HEK293T (cell line): ENCODE data around the gene NRXN2.

ENCODE experiments used
- FOXM1 ChIP-seq: fragments of 450-650 bp; IDR thresholded peaks from 2 replicates; pipeline ENCODE4 v1.6.1; 2017; ENCODE audit warnings: mild to moderate bottlenecking, borderline replicate concordance
- LEF1 ChIP-seq: fragments of 450-650 bp; IDR thresholded peaks from 2 replicates; pipeline ENCODE4 v1.6.1; 2017; ENCODE audit warnings: mild to moderate bottlenecking, borderline replicate concordance
- NFRKB ChIP-seq: fragments of 450-650 bp; IDR thresholded peaks from 2 replicates; pipeline ENCODE4 v1.6.1; 2016; ENCODE audit warnings: mild to moderate bottlenecking, moderate library complexity
- SP1 ChIP-seq: fragments of 450-650 bp; IDR thresholded peaks from 2 replicates; pipeline ENCODE4 v1.6.1; 2017
- TARDBP ChIP-seq: fragments of 450-650 bp; IDR thresholded peaks from 2 replicates; pipeline ENCODE4 v1.6.1; 2016
- ZNF384 ChIP-seq: fragments of 450-650 bp; IDR thresholded peaks from 2 replicates; pipeline ENCODE4 v1.6.1; 2016
- TF ChIP-seq, protein P1 (sequence below): fragments of 450-650 bp; IDR thresholded peaks from 2 replicates; pipeline ENCODE4 v1.6.1; 2016

- TF ChIP-seq LEF1 (no peak), NFRKB (no peak), ZNF384 (no peak), FOXM1 (no peak), SP1 (no peak), TARDBP (no peak)
- TF ChIP-seq, protein P1, sequence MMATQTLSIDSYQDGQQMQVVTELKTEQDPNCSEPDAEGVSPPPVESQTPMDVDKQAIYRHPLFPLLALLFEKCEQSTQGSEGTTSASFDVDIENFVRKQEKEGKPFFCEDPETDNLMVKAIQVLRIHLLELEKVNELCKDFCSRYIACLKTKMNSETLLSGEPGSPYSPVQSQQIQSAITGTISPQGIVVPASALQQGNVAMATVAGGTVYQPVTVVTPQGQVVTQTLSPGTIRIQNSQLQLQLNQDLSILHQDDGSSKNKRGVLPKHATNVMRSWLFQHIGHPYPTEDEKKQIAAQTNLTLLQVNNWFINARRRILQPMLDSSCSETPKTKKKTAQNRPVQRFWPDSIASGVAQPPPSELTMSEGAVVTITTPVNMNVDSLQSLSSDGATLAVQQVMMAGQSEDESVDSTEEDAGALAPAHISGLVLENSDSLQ, result no peak
Measured at GRCh38 chr11:64558869-64559268, 164.1 kb downstream of the NRXN2 start.
